ENCODE measurements around the gene RGS17. TPM values are rescaled to one million over a fixed set of nuclear protein-coding genes. Genes with fewer than 3 reads are reported as not detected.
"Not testable (repeated sequence)": the region's sequence is repeated elsewhere in the genome, so short reads cannot be mapped to it uniquely, and the experiment has no call there.

Gene RGS17
- total RNA-seq, 1 donor from 2014 or later, result not detected

DNA sequence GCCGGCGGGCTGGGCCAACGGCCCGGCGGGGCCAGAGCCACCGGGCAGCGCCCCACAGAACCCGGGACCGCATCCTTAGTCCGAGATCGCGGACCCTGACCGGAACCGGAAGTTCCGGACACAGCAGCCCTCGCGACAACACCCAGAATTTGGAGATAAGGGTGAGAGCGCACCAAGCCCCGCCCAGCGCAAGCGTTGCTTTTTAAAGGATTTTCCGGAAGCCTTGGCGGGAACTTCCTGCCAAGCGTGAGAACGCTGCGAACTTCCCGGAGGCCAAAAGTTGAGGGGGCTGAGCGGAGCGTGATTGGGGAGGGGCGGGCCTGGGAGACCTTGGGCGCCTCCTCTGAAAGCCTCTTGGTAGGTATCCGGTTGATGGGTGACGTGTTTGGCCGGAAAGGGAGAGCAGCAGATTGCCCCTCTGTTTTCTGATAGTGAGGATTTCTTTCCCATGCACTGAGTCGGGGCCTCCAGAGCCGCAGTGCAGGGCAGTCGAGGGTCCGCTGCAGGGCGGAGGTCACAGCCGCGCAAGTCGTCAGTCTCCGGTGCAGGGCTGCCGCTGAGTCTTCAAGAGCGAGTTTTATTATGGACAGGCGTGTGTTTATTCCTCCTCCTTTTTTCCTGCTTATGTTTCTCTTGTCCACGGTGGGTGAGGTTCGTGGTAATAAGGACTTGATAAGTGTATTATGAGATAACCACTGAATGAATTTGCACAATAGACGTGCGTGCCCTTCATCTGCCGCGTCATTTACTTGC, 128.3 kb downstream of the RGS17 start, which contains the start of gene MTRF1L:
MTRF1L (minus strand) TSS at position 97 of the 753 bp plus-strand sequence; CDS start at position 73, 24 bp downstream.
- intact Hi-C loops (cut with micrococcal nuclease), result loop anchor here (1.0 to 2.0 kb wide), 3 partner anchors 21 to 1550 kb away; partner anchors contain the start of gene RMND1
- peaks cover 36% of the 10 kb centered on the region for H3K36me3 Mint-ChIP-seq (ENCODE audit: low read depth)
- H3K9me3 Mint-ChIP-seq, result no peaks in the 10 kb centered on the region
- peak; percentile 83 for DNase-seq (ENCODE audit: low spot score)
- peaks cover 34% of the 10 kb centered on the region for H3K4me1 Mint-ChIP-seq (ENCODE audit: low read depth)
- peak within 1 kb of the TSS; percentile 91 for H3K27ac Mint-ChIP-seq
- H3K4me3 Mint-ChIP-seq (ENCODE audit: low read depth), result peak within 1 kb of the TSS; percentile 99
- peaks cover 11% of the 10 kb centered on the region for H3K27me3 Mint-ChIP-seq (ENCODE audit: low read depth)

GRCh38 chr6:153001767-153002612, 129.1 kb downstream of the RGS17 start:
- Mint-ChIP-seq H3K27ac (peak overlapping the region; percentile 89), H3K36me3 (ENCODE audit: low read depth) (peaks cover 43% of the 10 kb centered on the region), H3K4me1 (ENCODE audit: low read depth) (peaks cover 41% of the 10 kb centered on the region), H3K9me3 (no peaks in the 10 kb centered on the region), H3K27me3 (ENCODE audit: low read depth) (peaks cover 11% of the 10 kb centered on the region), H3K4me3 (ENCODE audit: low read depth) (peak overlapping the region; percentile 99)
- intact Hi-C loops (cut with micrococcal nuclease), result loop anchor here (2.0 kb wide), 1 partner anchor 1549 kb away; the partner anchor contains the start of gene RMND1
- DNase-seq (ENCODE audit: low spot score), result no peak

GRCh38 chr6:153000790-153001189, 130.3 kb downstream of the RGS17 start:
- intact Hi-C loops (cut with micrococcal nuclease); H3K27me3 Mint-ChIP-seq (ENCODE audit: low read depth); DNase-seq (ENCODE audit: low spot score); H3K9me3 Mint-ChIP-seq; H3K27ac Mint-ChIP-seq: not testable (repeated sequence)
- peaks cover 55% of the 10 kb centered on the region for H3K36me3 Mint-ChIP-seq (ENCODE audit: low read depth)
- H3K4me1 Mint-ChIP-seq (ENCODE audit: low read depth), result peaks cover 52% of the 10 kb centered on the region
- peak overlapping the region; percentile 99 for H3K4me3 Mint-ChIP-seq (ENCODE audit: low read depth)

- Mint-ChIP-seq H3K4me3 (ENCODE audit: low read depth) (peak overlapping the region; percentile 99), H3K27ac (peak overlapping the region; percentile 42), H3K36me3 (ENCODE audit: low read depth) (peaks cover 56% of the 10 kb centered on the region), H3K9me3 (no peaks in the 10 kb centered on the region), H3K27me3 (ENCODE audit: low read depth) (peaks cover 4% of the 10 kb centered on the region), H3K4me1 (ENCODE audit: low read depth) (peaks cover 57% of the 10 kb centered on the region)
- DNase-seq (ENCODE audit: low spot score), result no peak
- intact Hi-C loops (cut with micrococcal nuclease), result no loop called here
Measured at GRCh38 chr6:153000243-153000642, 130.8 kb downstream of the RGS17 start.

DNA sequence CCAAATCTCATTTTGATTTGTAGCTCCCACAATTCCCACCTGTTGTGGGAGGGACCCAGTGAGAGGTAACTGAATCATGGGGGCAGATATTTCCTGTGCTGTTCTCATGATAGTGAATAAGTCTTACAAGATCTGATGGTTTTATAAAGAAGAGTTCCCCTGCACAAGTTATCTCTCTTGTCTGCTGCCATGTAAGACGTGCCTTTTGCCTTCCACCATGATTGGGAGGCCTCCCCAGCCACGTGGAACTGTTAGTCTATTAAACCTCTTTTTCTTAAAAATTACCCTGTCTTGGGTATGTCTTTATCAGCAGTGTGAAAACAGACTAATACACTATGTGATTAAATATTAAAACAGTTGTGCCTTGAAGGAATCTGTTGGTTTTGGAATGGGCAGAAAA, 131.5 kb downstream of the RGS17 start:
- H3K9me3 Mint-ChIP-seq; DNase-seq (ENCODE audit: low spot score); H3K27me3 Mint-ChIP-seq (ENCODE audit: low read depth); intact Hi-C loops (cut with micrococcal nuclease): not testable (repeated sequence)
- peaks cover 61% of the 10 kb centered on the region for H3K36me3 Mint-ChIP-seq (ENCODE audit: low read depth)
- H3K27ac Mint-ChIP-seq, result peak overlapping the region; percentile 1
- peaks cover 57% of the 10 kb centered on the region for H3K4me1 Mint-ChIP-seq (ENCODE audit: low read depth)
- H3K4me3 Mint-ChIP-seq (ENCODE audit: low read depth), result peak overlapping the region; percentile 10

DNA sequence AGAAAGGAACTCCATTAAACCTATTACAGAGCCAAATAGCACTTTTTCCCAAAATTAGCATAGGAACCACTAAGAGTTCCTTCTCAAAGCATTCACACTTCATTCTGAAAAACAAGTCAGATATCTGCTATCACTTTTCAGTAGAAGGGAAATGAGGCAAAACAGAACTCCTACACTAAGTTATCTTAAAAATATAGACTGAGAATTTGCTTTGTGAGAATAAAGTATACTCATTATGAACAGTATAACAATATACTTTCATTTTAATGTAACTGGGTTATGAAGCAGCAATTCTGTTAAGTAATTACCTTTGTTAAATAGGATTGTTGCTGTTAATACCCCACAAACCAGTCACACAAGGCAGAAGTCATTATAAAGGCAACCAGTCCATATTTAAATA, 137.2 kb downstream of the RGS17 start:
- Mint-ChIP-seq H3K9me3 (no peaks in the 10 kb centered on the region), H3K4me1 (ENCODE audit: low read depth) (peaks cover 36% of the 10 kb centered on the region), H3K36me3 (ENCODE audit: low read depth) (peaks cover 76% of the 10 kb centered on the region), H3K27me3 (ENCODE audit: low read depth) (no peaks in the 10 kb centered on the region), H3K4me3 (ENCODE audit: low read depth) (no peak overlapping the region), H3K27ac (peak overlapping the region; percentile 87)
- intact Hi-C loops (cut with micrococcal nuclease), result no loop called here
- no peak for DNase-seq (ENCODE audit: low spot score)

GRCh38 chr6:152993431-152993830, 137.7 kb downstream of the RGS17 start:
- no peaks in the 10 kb centered on the region for H3K27me3 Mint-ChIP-seq (ENCODE audit: low read depth)
- no peak overlapping the region for H3K4me3 Mint-ChIP-seq (ENCODE audit: low read depth)
- intact Hi-C loops (cut with micrococcal nuclease), result no loop called here
- H3K36me3 Mint-ChIP-seq (ENCODE audit: low read depth), result peaks cover 71% of the 10 kb centered on the region
- DNase-seq (ENCODE audit: low spot score), result no peak
- peaks cover 36% of the 10 kb centered on the region for H3K4me1 Mint-ChIP-seq (ENCODE audit: low read depth)
- H3K9me3 Mint-ChIP-seq, result no peaks in the 10 kb centered on the region
- H3K27ac Mint-ChIP-seq, result peak overlapping the region; percentile 87

DNA sequence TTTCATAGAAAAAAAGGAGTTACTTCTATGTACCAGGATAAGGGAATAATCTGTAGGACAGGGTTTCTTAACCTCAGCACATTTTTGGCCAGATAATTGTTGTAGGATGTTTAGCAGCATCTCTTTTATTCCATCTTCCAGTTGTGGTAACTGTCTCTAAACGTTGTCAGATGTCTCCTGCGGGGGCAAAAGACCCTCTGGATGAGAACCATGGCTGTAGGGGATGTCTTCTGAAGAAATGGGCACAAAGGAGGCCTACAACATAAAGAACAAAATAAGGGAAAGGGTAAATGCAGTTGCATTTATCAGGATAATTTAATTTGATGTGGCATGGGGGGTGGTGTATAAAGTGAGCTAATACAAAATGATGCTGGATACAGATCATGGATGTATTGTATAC, 144.1 kb downstream of the RGS17 start:
- intact Hi-C loops (cut with micrococcal nuclease), result no loop called here
- Mint-ChIP-seq H3K27ac (no peak overlapping the region), H3K36me3 (ENCODE audit: low read depth) (peaks cover 46% of the 10 kb centered on the region), H3K27me3 (ENCODE audit: low read depth) (no peaks in the 10 kb centered on the region), H3K4me1 (ENCODE audit: low read depth) (peaks cover 20% of the 10 kb centered on the region), H3K9me3 (no peaks in the 10 kb centered on the region), H3K4me3 (ENCODE audit: low read depth) (no peak overlapping the region)
- no peak for DNase-seq (ENCODE audit: low spot score)

DNA sequence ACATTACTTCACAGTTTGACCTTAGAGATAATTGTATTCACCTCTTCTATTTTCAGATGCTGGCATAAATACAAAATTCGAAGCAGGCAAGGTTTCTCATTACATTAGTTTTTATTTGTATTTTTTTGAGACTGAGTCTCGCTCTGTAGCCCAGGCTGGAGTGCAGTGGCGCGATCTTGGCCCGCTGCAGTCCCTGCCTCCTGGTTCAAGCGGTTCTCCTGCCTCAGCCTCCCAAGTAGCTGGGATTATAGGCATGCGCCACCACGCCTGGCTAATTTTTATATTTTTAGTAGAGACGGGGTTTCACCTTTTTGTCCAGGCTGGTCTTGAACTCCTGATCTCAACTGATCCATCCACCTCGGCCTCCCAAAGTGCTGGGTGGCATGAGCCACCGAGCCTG, 145.8 kb downstream of the RGS17 start:
- H3K4me1 Mint-ChIP-seq (ENCODE audit: low read depth), result peaks cover 30% of the 10 kb centered on the region
- H3K4me3 Mint-ChIP-seq (ENCODE audit: low read depth), result peak overlapping the region; percentile 97
- not testable (repeated sequence) for DNase-seq (ENCODE audit: low spot score); H3K9me3 Mint-ChIP-seq; H3K27me3 Mint-ChIP-seq (ENCODE audit: low read depth); H3K27ac Mint-ChIP-seq
- intact Hi-C loops (cut with micrococcal nuclease), result loop anchor here (2.0 kb wide), 1 partner anchor 1532 kb away; the partner anchor contains the start of gene RMND1
- H3K36me3 Mint-ChIP-seq (ENCODE audit: low read depth), result peaks cover 49% of the 10 kb centered on the region

- H3K27ac Mint-ChIP-seq, result peak overlapping the region; percentile 100
- intact Hi-C loops (cut with micrococcal nuclease), result loop anchor here (2.0 to 5.0 kb wide), 2 partner anchors 1263 to 1532 kb away; partner anchors contain the start of gene RMND1
- peaks cover 32% of the 10 kb centered on the region for H3K4me1 Mint-ChIP-seq (ENCODE audit: low read depth)
- peaks cover 48% of the 10 kb centered on the region for H3K36me3 Mint-ChIP-seq (ENCODE audit: low read depth)
- no peak for DNase-seq (ENCODE audit: low spot score)
- H3K27me3 Mint-ChIP-seq (ENCODE audit: low read depth), result no peaks in the 10 kb centered on the region
- no peaks in the 10 kb centered on the region for H3K9me3 Mint-ChIP-seq
- peak overlapping the region; percentile 97 for H3K4me3 Mint-ChIP-seq (ENCODE audit: low read depth)
Measured at GRCh38 chr6:152984513-152984872, 146.6 kb downstream of the RGS17 start.

DNA sequence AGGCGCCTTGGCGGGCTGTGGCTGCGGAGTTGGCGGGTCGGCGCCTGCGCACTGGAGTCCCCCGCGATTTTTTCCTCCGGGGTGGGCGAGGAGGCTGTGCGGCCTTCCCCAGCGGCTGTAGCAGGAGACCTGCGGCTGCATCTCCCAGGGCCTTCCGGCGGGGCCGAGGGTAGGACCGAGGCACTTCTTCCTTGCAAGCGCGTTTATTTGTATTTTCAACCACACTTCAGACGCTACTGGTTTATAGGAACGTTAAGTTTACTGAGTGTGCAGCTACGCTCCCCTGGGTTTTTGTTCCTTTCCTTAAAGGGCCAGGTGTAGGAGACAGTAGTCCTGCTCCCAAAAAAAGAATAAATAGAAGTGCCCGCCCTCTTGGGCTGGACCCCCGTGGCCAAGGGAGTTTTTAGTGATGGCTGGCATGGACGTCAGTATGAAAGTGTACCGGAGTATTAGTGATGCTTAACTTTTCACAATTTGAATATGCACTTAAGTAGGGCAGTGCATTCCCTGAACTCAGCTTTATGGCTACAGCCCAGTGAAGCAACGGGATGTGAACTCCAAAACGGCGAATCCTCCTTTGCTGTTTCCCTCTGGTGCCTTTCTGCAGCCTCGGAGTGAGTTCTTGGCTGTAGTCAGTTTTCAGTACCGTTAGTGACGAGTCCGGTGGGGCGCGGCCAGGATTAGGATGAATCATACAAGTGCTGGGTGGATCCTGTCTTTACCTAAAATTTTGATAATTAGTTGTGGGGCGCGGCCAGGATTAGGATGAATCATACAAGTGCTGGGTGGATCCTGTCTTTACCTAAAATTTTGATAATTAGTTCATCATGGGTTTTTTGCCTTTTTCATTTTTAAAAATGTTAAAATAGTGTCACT, 147.2 kb downstream of the RGS17 start:
- Mint-ChIP-seq H3K9me3 (no peaks in the 10 kb centered on the region), H3K4me3 (ENCODE audit: low read depth) (peak overlapping the region; percentile 97), H3K36me3 (ENCODE audit: low read depth) (peaks cover 52% of the 10 kb centered on the region), H3K4me1 (ENCODE audit: low read depth) (peaks cover 37% of the 10 kb centered on the region), H3K27ac (peak overlapping the region; percentile 100), H3K27me3 (ENCODE audit: low read depth) (no peaks in the 10 kb centered on the region)
- peak; percentile 74 for DNase-seq (ENCODE audit: low spot score)
- intact Hi-C loops (cut with micrococcal nuclease), result loop anchor here (2.0 to 5.0 kb wide), 6 partner anchors 31 to 1593 kb away; partner anchors contain the start of genes RMND1 and ZBTB2

Measured in activated T-helper 2 cell treated with anti-CD3 and anti-CD28 coated beads, Interferon-gamma antibody, Interleukin-2, Interleukin-4, amounts not matched to agents 10 μg/mL and 5 μg/mL and 100 μg/mL, durations not matched to agents 14 hours and 24 hours and 36 hours (primary cell).